Keratinocyte (primary cell): Measurements from ENCODE around the gene NGF. TPM values are rescaled to one million over a fixed set of nuclear protein-coding genes. Genes with fewer than 3 reads are reported as not detected.
A peak's percentile ranks its signal among the peaks of the same experiment; 100 is the strongest.

ENCODE experiments used
- DNase-seq: peaks from one replicate; pipeline ENCODE4 v3.0.0-alpha.2; 2011; ENCODE audit warnings: low read depth, missing footprints, low spot score
- FAIRE-seq: peaks from 2 replicates; lab custom pipeline; 2011; peaks lifted over from hg19 to GRCh38; lab: Jason Lieb, UNC
- H2AFZ ChIP-seq: 2 replicates; pipeline ENCODE4 v1.6.0; 2012; ENCODE audit warnings: low read length, control low read depth, inconsistent platforms; ENCODE audit not compliant: control insufficient read depth
- H3K27ac ChIP-seq: 2 replicates; pipeline ENCODE4 v1.5.1; 2011; ENCODE audit warnings: low read length; ENCODE audit not compliant: control insufficient read depth, insufficient read depth
- H3K27me3 ChIP-seq: 3 replicates; pipeline ENCODE4 v1.6.0; 2011; ENCODE audit warnings: low read length; ENCODE audit not compliant: control insufficient read depth, insufficient read depth; ENCODE audit errors: extremely low read depth
- H3K36me3 ChIP-seq, 2 experiments: 2 replicates in 1 of 2; 3 replicates in 1 of 2; pipeline ENCODE4 v1.5.1; 2011; ENCODE audit warnings: low read length in 2 of 2, mild to moderate bottlenecking in 1 of 2; ENCODE audit not compliant: control insufficient read depth in 2 of 2, insufficient read depth in 2 of 2; ENCODE audit errors: extremely low read depth in 1 of 2
- H3K4me1 ChIP-seq: 3 replicates; pipeline ENCODE4 v1.5.1; 2011; ENCODE audit warnings: low read length; ENCODE audit not compliant: control insufficient read depth, insufficient read depth; ENCODE audit errors: extremely low read depth
- H3K4me2 ChIP-seq: 3 replicates; pipeline ENCODE4 v1.6.0; 2011; ENCODE audit warnings: low read depth, low read length; ENCODE audit not compliant: control insufficient read depth, insufficient read depth; ENCODE audit errors: extremely low read depth
- H3K4me3 ChIP-seq, 3 experiments: fragments of 200-600 bp in 1 of 3; sonication (generic) in 1 of 3; 2 replicates in 2 of 3; 3 replicates in 1 of 3; pipeline ENCODE4 v1.5.1; 2011 to 2016; ENCODE audit warnings: low read length in 3 of 3, mild to moderate bottlenecking in 3 of 3, control low read depth in 2 of 3, inconsistent platforms in 1 of 3, low read depth in 1 of 3, mixed read lengths in 1 of 3, mixed run types in 1 of 3, moderate library complexity in 1 of 3; ENCODE audit not compliant: control insufficient read depth in 2 of 3, insufficient read depth in 2 of 3; ENCODE audit errors: extremely low read depth in 1 of 3
- H3K79me2 ChIP-seq: 2 replicates; pipeline ENCODE4 v1.6.0; 2012; ENCODE audit warnings: low read length; ENCODE audit not compliant: control insufficient read depth, insufficient read depth
- H3K9ac ChIP-seq: 3 replicates; pipeline ENCODE4 v1.6.0; 2011; ENCODE audit warnings: low read length; ENCODE audit not compliant: control insufficient read depth, insufficient read depth; ENCODE audit errors: extremely low read depth
- H3K9me1 ChIP-seq: 3 replicates; pipeline ENCODE4 v1.6.0; 2011; ENCODE audit warnings: low read length; ENCODE audit not compliant: control insufficient read depth, insufficient read depth; ENCODE audit errors: extremely low read depth
- H3K9me3 ChIP-seq: 2 replicates; pipeline ENCODE4 v1.5.1; 2012; ENCODE audit warnings: low read depth, low read length; ENCODE audit not compliant: control insufficient read depth
- H4K20me1 ChIP-seq: 3 replicates; pipeline ENCODE4 v1.6.0; 2011; ENCODE audit warnings: low read length; ENCODE audit not compliant: control insufficient read depth, insufficient read depth; ENCODE audit errors: extremely low read depth
- CTCF ChIP-seq, 3 experiments: IDR thresholded peaks in 1 of 3; conservative IDR thresholded peaks in 1 of 3; optimal IDR thresholded peaks in 1 of 3; 2 replicates in 2 of 3; 3 replicates in 1 of 3; pipeline versions ENCODE3 to v1.5.1; 2011; ENCODE audit warnings: low read length in 3 of 3, mild to moderate bottlenecking in 3 of 3, moderate library complexity in 2 of 3, control low read depth in 1 of 3, inconsistent platforms in 1 of 3; ENCODE audit not compliant: insufficient read depth in 2 of 3; ENCODE audit errors: extremely low read depth in 1 of 3
- EZH2 ChIP-seq: IDR thresholded peaks from one replicate; pipeline ENCODE4 v1.6.1; 2012; ENCODE audit warnings: inconsistent platforms, mild to moderate bottlenecking, low read length, moderate library complexity
- dilution Hi-C: fragments of 300-500 bp; cut with MboI; formaldehyde crosslinking; loops from one replicate; pipeline ENCODE4 v1.7.0; 2020; ENCODE audit warnings: low sequenced_read_pairs; ENCODE audit not compliant: extremely low pct_ligation_motif_present
- polyA plus RNA-seq, 5 experiments: library from polyadenylated mRNA; depleted of rRNA in 3 of 5; stranded (reverse) in 3 of 5; stranded (forward) in 1 of 5; unstranded in 1 of 5; fragments of >200 nt; gene quantifications; 1 replicate in 1 of 5; 2 replicates in 3 of 5; 3 replicates in 1 of 5; pipeline versions ENCODE4 v1.2.1 to v1.2.3, GENCODE V29; 2011 to 2012; ENCODE audit warnings: missing spikeins in 2 of 5, low read depth in 1 of 5, low replicate concordance in 1 of 5

NGF gene
- polyA plus RNA-seq, 1 donor (not counting 4 experiments of a cell fraction or from before 2014, with no cell fraction given), result 1.2 TPM

- Histone ChIP-seq H3K9me3 (no peaks in the 10 kb centered on the region), H3K27ac (no peak overlapping the region), H3K9ac (no peak overlapping the region), H3K79me2 (no peaks in the 10 kb centered on the region), H3K27me3 (no peaks in the 10 kb centered on the region), H3K4me2 (no peak overlapping the region), H3K36me3 (no peaks in the 10 kb centered on the region), H3K9me1 (no peaks in the 10 kb centered on the region), H3K4me1 (no peaks in the 10 kb centered on the region), H4K20me1 (no peaks in the 10 kb centered on the region), H2AFZ (no peak overlapping the region), H3K4me3 (no peak overlapping the region)
- FAIRE-seq, result no peak
- TF ChIP-seq EZH2 (no peak), CTCF (optimal IDR thresholded peaks at IDR 0.05 in 1 of 3, IDR thresholded peaks at IDR 0.05 in 1 of 3, conservative IDR thresholded peaks at IDR 0.05 in 1 of 3; ENCODE audit: extremely low read depth in 1 of 3, insufficient read depth in 2 of 3, low read length in 3 of 3) (no peak)
- dilution Hi-C loops, result no loop called here
- no peak for DNase-seq
These were observed 41.9 kb upstream of the NGF start for GRCh38 chr1:115379943-115380342.

- no peak overlapping the region for H2AFZ ChIP-seq
- no peaks in the 10 kb centered on the region for H3K79me2 ChIP-seq
- H3K27ac ChIP-seq, result no peak overlapping the region
- no peak for TF ChIP-seq CTCF (optimal IDR thresholded peaks at IDR 0.05 in 1 of 3, IDR thresholded peaks at IDR 0.05 in 1 of 3, conservative IDR thresholded peaks at IDR 0.05 in 1 of 3; ENCODE audit: extremely low read depth in 1 of 3, insufficient read depth in 2 of 3, low read length in 3 of 3)
- TF ChIP-seq EZH2, result no peak
- peak; percentile 29 for FAIRE-seq
- no peaks in the 10 kb centered on the region for H3K27me3 ChIP-seq
- H3K4me2 ChIP-seq, result no peak overlapping the region
- no peaks in the 10 kb centered on the region for H3K9me3 ChIP-seq
- no peaks in the 10 kb centered on the region for H3K36me3 ChIP-seq
- H4K20me1 ChIP-seq, result no peaks in the 10 kb centered on the region
- dilution Hi-C loops, result no loop called here
- no peak overlapping the region for H3K4me3 ChIP-seq
- H3K9me1 ChIP-seq, result no peaks in the 10 kb centered on the region
- no peak overlapping the region for H3K9ac ChIP-seq
- no peak for DNase-seq
- H3K4me1 ChIP-seq, result peaks cover 5% of the 10 kb centered on the region
These were observed 39.4 kb upstream of the NGF start for GRCh38 chr1:115377411-115377810.
